NCI-H187 treated with DMSO at 0.1 percent for 48 hours (cell line): ENCODE results near the gene OBP2A.

Experiments used
- DNase-seq: peaks from one replicate; lab custom pipeline; 2025; lab: John Stamatoyannopoulos, UW

Gene OBP2A

DNA sequence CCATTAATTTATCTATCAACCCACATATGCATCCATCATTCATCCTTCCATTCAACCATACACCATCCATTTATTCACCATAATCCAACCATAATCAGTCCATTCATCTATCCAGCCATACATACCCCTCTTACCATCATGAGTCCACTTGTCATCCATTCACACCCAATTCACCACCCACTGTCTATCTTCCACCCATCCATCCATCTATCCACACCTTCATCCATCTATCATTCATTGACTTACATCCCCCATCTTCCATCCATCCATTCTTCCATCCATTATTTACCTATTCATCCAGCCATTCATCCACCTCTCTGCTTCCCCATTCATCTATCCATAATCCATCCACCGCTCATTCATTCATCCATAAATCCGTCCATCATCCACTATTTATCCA is 33.4 kb downstream of the OBP2A start:
- DNase-seq: no peak

DNA sequence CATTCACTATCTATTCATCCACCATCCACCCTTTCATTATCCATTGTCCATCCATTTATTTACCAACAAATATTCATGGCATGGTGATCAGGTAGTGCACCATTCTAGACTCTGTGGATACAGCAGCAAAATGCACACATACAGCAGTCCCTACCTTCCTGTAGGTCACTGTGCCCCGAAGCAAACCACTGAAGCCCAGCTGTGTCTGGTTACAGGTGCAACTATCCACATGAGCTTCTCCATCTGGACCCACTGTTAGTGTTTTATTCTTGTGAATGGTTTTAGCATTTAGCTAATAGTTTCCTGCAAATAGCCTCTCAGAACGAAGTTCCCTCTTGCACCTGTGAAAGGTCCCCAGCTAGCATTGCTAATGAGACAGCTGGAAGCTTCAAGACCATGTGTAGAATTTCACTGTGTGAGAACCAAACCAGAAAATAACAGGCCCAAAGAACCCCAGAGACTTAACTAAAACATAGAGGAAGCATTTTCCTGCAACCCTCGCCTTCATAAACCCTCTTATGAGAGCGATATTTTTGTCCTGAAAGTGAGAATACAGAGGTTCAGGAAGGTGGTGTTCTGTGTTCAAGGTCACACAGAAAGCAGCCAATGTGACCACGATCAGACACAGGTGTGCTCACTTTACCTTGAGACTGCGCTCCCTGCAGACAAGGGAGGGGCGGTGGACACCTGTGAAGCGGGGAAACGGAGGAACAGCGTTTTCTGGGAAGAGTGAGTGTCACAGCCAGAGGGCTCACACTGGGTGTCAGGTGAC is 34.1 kb downstream of the OBP2A start:
- no peak for DNase-seq

DNA sequence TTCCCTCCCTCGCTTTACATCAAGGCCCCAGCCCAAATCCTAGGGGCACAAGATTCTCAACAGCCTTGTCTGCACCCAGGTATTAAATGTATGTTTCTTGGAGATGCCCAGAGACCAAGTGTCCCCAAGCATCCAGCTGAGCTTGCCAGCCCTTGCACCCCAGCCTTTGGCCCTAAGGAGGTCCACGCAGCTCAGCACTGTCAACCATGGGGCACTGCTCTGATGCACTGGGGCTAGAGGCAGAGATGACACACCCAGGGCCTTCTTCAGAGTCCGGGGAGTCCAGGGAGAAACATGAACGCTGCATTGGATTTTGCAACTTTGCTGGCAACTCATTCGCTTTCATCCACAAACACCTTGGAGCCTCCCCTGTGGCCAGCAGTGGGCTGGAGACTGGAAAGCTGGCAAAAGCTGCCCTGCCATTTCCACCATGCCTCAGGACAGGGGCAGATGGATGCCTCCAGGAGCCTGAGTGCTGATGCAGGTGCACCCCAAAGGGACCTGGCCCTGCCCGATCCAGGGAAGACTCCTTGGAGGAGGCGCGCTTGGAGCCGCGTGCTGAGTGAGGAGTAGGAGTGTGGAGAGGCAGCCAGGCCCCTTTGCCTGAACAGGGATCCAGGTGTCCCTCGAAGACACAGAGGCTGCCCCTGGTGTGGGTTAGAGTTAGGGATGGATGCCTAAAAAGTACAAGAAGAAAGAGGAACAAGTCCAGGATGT is 34.9 kb downstream of the OBP2A start:
- DNase-seq: no peak

DNA sequence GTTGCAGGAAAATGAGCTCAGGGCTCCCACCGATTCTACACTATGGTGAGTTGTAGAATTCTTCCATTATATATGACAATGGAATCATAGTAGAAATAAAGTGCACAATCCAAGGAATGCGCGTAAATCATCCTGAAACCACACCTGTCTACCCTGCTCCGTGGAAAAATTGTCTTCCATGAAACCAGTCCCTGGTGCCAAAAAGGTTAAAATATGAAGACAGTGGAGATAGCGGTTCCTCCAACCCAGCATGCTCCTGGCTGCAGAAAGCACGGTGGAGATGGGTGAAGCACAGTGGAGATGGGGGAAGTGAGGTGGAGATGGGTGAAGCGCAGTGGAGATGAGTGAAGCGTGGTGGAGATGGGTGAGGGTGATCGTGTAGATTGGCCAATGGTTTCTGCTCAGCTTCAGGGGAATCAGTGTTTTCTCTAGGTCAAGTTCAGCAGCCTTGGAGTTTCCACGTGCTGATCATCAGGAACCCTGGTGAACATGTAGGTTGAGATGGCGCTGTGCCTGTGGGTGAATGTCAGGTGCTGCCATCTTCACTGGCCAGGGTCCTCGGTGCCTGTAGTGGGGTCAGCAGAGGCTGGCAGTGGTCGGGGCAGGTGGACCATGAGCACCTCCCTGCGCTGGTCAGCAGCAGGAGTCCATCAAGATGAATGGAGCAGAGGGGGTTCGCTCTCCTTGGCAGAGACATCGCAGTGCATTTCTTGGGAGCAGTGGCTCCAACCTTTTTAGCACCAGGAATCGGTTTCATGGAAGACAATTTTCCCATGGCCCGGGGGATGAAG is 35.9 kb downstream of the OBP2A start:
- DNase-seq: no peak

DNA sequence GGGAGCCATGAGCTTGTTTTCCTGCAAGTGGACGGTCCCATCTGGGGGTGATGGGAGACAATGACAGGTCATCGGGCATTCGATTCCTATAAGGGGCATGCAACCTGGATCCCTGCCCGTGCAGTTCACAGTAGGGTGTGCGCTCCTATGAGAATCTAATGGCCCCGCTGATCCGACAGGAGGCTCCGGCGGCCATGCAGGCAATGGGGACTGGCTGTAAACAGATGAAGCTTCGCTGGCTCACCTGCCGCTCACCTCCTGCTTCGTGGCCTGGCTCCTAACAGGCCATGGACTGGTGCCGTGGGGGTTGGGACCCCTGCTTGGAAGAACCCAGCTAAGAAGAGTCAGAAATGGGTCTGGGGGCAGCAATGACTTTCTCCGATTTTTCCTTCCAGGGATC is 36.6 kb downstream of the OBP2A start:
- no peak for DNase-seq

DNA sequence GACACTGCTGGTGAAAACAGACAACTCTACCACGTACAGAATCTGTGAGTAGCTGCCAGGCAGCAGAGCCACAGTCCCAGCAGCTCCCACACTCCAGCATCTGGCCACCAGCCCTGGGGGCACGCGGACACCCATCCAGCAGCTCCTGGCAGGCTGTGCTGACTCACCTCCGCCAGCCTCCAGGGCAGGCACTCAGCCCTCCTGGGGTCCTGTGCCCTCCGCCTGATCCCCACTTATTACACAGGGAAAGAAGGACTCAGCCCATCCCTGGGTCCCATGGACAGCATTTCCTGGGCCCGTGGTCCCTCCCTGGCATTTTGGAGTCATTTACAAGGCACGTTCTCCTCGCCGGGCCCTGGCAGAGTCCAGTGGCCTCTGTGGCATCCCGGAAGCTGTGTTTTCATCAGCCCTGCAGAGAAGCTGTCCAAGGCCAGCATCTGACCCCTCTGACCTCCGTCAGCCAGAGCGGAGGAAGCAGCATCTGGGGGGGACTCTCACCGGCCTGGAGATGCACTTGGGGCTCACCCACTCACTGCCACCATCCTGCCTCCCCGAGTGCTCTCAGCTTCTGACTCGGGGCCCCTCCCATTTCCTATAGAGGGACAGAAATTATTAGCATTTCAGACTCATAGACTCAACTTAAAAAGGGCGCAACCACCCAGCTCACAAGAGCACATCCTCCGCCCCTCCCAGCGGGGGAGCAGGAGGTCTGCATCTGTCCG is 37.2 kb downstream of the OBP2A start:
- DNase-seq: no peak

DNA sequence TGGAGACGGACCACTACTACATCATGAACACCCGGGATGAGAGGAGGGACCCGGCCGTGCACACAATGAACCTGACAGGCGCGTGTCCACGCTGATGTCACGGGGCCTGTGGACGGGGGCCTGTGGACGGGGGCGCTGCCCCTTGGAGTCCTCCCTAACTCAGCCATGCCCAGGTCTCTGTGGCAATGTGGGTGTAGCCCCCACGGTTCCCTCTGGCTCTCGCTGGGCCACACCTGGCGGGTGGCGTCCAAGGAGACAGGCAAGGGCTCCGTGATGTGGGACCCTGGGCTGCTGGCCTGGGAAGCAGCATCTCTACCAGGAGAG is 37.7 kb downstream of the OBP2A start:
- DNase-seq: no peak

DNA sequence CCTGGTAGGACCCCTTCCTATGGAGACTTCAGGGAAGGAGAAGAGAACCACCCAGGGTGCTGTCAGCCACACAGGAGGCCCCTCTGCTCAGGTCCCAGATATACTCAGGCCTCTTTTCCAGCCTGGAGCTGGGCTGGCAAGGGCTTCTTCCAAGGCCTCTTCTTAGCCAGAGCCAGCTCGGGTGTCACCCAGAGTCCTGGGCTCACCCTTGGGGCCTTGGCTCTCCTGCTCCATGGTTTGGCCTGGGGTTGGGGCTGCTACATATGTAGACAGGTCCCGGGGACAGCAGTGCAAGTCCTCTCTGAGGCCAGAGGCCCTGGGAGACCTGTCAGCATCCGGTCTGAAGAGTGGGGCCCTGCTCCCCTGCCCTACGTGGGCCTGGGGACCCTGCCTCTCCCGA is 38.4 kb downstream of the OBP2A start:
- DNase-seq: no peak

DNA sequence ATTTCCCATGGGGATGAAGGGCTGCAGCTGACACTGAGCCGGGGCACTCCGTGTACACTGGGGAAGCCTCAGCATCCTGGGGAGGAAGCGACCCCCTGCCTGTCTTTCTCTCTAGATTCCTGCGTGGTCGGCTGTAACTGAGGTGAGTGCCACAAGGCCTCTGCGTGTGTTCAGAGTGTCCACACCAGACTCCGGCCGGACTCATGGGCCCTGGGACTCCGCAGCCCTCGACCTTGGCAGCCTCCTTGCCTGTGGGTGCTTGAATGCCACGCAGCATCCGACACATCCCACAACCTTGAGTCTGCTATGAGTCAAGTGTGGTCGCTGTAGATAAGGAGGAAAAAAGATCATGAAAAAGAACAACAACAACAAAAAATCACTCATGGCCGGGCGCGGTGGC is 39.0 kb downstream of the OBP2A start:
- no peak for DNase-seq

DNA sequence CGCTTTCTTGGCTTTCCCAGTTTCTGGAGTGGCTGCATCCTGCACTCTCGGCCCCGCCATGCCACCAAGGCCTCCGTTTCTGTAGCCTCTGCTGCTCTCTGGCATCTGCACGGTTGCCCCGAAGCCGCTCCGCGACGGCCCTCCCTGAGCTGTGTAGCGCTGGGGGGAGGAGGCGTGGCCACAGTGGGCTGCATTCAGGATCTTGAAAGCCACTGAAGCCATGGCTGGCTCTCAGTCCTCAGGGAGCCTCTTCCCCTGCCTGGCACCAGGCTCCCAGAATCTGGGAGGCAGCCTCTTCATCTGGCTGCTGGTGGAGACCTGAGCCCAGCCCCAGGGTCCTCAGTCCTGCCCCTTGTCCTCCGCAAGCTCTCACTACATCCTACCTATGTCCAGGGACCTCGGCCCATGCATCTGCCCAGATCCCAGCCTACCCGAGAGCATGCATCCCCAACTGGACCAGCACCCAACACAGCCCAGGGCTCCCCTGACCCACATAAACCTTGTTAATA is 40.7 kb downstream of the OBP2A start:
- no peak for DNase-seq

DNA sequence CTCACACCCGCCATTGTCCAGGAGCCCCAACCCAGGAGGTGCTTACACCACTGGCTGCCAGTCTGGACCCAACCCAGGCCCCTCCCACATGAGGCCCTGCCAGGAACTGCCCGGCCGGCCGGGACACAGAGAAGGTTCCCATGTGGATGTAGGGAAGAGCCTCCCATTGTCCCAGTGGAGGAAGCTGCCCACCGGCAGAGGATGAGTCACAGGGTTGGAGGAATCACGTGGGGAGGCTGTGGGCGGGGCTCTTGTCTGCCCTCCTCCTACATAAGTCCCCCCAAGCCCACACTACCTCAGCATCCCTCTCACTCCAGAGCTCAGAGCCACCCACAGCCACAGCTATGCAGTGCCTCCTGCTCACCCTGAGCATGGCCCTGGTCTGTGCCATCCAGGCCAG is 41.7 kb downstream of the OBP2A start:
- DNase-seq: no peak

DNA sequence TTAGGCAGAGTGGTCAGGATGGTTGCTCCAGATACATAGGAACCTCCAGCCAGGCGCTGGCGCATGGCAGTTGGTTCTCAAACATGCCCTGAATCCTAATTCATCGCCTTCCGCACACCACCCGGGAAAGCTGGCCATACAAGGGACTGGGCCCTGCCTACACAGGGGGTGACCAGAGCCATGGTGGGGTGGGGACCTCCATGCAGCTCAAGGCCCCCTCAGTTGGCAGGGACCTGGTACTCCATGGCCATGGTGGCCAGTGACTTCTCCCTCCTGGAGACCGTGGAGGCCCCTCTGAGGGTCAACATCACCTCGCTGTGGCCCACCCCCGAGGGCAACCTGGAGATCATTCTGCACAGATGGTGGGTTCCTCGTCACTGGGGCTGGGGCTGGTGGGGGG is 42.4 kb downstream of the OBP2A start:
- no peak for DNase-seq

DNA sequence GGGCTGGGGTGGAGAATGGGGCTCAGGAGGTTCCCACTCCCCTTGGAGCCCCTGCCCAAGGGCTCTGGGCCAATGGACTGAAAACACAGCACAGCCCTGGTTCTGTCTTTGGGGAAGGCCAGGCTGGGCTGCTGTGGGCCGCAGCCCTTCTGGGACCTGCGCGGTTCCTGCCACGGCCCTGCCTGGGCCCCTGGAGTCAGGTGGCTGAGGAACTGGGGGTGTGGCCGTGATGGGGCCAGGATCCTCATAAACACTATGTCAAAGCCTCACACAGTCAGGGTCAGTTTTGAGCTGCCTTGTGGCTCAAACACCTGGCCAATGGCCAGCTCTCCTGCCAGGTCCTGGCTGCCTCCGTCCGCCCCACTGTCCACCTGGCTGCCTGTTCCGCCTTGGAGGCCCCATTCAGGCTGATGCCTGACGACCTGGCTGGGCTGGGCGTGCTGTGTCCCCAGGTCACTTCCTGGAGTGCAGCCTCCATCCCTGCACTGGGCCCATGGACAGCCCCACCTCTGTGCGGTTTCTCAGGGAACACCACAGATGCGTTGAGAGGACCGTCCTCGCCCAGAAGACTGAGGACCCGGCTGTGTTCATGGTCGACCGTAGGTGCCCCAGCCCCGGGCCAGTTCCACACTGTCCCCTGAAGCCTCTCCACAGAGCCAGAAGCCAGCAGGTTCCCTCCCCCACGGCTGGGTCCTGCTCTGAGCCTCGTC is 43.1 kb downstream of the OBP2A start:
- no peak for DNase-seq

DNA sequence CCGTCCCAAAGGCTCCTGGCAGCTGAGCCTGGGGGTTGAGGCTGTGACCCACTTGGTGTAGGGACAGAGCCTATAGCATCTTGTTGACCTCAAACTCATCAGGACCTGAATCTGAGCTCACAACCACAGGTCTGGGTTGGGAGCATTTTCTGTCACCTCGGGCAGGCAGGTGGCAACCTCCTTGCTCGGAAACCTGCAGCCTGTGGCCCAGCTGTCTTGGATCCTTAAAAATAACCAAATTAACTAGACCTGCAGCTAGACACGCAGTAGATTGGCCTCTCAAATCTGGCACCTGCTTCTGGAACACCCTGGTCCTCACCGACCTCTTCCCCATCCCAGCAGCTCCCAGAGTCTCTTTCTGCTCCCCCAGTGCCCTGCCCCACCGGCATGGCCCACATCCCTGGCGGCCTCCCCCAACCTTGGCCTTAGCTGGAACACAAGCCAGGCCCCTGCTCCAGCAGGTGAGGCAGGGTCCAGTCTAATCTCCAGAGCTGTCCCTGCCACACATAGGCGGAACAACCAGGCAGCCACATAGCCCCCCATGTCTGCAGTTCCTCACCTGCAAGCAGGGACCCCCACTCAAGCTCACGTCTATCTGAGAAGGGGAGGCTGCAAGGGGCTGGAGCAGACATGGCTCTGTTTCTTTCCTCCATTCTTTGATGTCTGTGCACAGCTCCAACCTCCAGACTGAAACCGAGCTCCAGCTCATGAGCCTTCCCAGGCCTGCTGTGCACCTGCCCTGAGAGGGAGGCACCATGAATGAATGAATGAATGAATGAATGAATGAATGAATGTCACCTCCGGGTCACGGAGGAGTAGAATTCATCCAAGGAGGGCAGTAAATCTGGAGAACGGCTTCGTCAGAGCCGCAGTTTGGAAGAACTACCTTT is 43.9 kb downstream of the OBP2A start:
- DNase-seq: no peak

DNA sequence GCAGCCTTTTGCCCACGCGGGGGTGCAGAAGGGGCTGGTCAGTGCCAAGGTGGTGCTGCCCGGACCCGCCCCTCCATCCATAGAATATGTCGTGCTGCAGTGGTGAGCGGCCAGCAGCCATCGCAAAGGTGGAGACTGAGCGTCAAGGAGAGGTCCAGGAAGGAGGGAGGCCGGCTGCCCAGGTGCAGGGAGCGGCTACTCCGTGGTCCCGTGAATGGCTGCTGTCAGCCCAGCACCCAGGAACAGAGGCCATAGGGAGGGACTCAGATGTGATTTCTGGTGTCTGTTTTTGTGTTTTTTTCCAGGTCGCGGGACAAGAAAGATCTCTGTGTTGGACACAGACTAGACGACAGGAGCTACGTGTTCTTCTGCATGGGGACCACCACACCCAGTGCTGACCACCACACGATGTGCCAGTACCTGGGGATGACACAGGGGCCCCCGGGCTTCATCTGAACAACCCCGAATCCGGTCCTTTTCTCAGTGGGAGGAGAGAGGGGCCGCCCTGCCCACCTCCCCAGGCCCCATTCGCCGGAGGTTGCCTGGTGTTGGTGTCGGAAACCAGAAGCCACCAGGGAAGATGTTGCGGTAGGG is 44.7 kb downstream of the OBP2A start:
- no peak for DNase-seq

DNA sequence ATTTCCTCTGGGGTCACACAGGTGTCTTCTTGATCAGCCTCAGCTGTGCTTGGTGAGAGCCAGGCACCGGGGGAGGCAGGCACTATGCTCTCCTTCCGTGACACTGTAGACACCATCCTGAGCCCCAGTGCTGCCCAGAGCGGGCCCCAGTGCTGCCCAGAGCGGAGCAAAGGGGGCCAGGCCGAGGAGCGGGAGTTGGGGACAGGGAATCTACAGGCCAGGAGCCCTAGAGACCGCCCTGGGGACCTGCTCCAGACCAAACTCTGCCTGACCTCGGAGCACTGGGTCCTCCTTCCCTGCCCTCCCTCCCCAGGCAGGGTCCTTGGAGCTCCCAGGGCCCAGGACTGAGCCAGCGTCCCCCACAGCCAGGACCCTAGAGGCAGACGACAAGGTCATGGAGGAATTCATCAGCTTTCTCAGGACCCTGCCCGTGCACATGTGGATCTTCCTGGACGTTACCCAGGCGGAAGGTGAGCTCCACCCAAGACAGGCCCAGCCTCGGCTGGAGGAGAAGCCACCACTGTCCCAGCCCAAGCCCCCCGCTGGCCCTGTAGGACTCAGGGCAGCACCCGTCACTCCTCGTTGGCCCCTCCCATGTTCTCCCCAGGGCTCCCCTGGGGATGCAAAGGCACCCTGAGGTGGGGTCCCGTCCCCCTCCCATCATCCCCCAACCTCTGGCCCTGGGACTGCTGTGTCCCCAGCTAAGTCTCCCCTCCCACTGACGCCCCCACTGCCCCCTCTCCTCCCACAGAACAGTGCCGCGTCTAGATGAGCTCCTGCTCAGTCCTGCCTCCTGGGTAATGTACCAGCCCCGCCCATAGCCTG is 45.8 kb downstream of the OBP2A start:
- DNase-seq: no peak

DNA sequence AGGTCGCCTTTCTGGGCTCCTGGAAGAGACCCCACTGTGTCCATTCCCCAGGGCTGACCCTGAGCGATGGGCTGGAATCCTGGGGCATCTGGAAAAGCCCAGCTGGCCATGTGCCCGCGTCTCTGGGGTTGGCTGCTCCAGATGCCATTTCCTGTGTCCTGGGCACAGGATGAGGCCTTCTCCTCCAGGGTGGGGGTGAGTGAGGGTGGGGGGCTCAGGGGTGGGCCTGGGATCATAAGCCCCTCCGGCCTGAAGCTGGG is 46.3 kb downstream of the OBP2A start:
- DNase-seq: no peak

DNA sequence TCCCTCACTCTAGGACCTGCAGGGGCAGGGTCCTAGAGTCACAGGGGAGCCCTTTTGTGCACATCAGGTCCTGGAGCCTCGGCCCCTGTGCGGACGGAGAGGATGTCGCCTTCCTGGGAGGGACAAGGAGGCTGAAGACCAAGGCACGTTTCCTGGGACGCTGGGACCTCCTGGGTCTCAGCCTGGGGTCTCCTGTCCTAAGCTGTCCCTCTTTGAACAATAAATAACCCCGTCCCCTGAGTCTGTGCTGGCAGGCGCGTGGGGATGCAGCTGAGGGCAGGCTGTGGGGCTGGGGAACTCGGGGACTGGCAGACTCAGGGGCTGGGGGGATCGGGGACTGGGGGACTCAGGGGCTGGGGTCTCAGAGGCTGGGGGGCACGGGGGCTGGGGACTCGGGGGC is 46.7 kb downstream of the OBP2A start:
- DNase-seq: no peak

DNA sequence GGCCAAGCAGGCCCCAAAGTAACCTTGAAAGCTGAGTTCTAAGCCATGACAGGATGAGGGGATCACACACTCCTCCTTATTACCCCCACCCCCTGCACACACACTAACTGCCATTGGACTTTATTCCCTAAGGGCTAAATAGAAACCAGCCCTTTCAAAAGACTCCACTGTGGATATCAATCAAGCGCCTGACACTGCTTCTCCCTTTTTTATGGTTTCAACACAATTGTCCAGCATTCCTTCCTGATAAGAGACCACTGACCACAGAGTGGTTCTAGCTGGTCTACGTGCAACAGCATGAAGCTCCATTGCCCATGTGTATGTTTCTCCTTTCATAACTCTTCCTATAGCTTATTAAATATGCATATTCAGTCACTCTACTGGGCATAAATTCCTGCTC is 50.3 kb downstream of the OBP2A start:
- no peak for DNase-seq
